ENCODE measurements around the gene THAP3.

Gene THAP3

GRCh38 chr1:6623269-6623965 is 1.3 kb upstream of the THAP3 start:
- H3K4me3 ChIP-seq (ENCODE audit: low read depth, low read length) = no peak overlapping the region
- peak; percentile 63 for DNase-seq (ENCODE audit: low read depth)
- no peak for TF ChIP-seq CTCF (IDR thresholded peaks at IDR 0.05; ENCODE audit: control insufficient read depth, extremely low read depth, insufficient read depth)

GRCh38 chr1:6625584-6626149 is 999 bp downstream of the THAP3 start:
- TF ChIP-seq CTCF (IDR thresholded peaks at IDR 0.05; ENCODE audit: control insufficient read depth, extremely low read depth, insufficient read depth) = no peak
- H3K4me3 ChIP-seq (ENCODE audit: low read depth, low read length) = peak overlapping the region; percentile 78
- DNase-seq (ENCODE audit: low read depth) = no peak

GRCh38 chr1:6627031-6627430 is 2.4 kb downstream of the THAP3 start:
- TF ChIP-seq CTCF (IDR thresholded peaks at IDR 0.05; ENCODE audit: control insufficient read depth, extremely low read depth, insufficient read depth) = no peak
- no peak overlapping the region for H3K4me3 ChIP-seq (ENCODE audit: low read depth, low read length)

GRCh38 chr1:6627841-6628545 is 3.3 kb downstream of the THAP3 start:
- no peak overlapping the region for H3K4me3 ChIP-seq (ENCODE audit: low read depth, low read length)
- DNase-seq (ENCODE audit: low read depth) = no peak
- no peak for TF ChIP-seq CTCF (IDR thresholded peaks at IDR 0.05; ENCODE audit: control insufficient read depth, extremely low read depth, insufficient read depth)

More at GRCh38 chr1:6627031-6627430, 2.4 kb downstream of the THAP3 start:
- no peak for DNase-seq (ENCODE audit: low read depth)

GRCh38 chr1:6628971-6629479 is 4.4 kb downstream of the THAP3 start:
- H3K4me3 ChIP-seq (ENCODE audit: low read depth, low read length) = no peak overlapping the region
- no peak for TF ChIP-seq CTCF (IDR thresholded peaks at IDR 0.05; ENCODE audit: control insufficient read depth, extremely low read depth, insufficient read depth)
- DNase-seq (ENCODE audit: low read depth) = no peak

GRCh38 chr1:6630027-6630426 is 5.4 kb downstream of the THAP3 start:
- TF ChIP-seq CTCF (IDR thresholded peaks at IDR 0.05; ENCODE audit: control insufficient read depth, extremely low read depth, insufficient read depth) = no peak
- DNase-seq (ENCODE audit: low read depth) = no peak
- no peak overlapping the region for H3K4me3 ChIP-seq (ENCODE audit: low read depth, low read length)

Data from LNCaP clone FGC (cell line).